Transverse colon (tissue), 4 donors: ENCODE data around the gene ZNF516. TPM values are rescaled to one million over a fixed set of nuclear protein-coding genes. Genes with fewer than 3 reads are reported as not detected.

Experiments used
- DNase-seq: peaks from one replicate; pipeline ENCODE4 v3.0.0-alpha.2; 2019
- H3K27ac ChIP-seq, 4 donors: fragments of 200-600 bp; sonication (generic); 2 replicates each; pipeline ENCODE4 v1.5.1; 2016 to 2018; ENCODE audit warnings: inconsistent platforms in 4 of 4
- H3K27me3 ChIP-seq: fragments of 200-600 bp; sonication (generic); 2 replicates; pipeline ENCODE4 v1.5.1; 2017; ENCODE audit warnings: inconsistent platforms
- H3K36me3 ChIP-seq, 4 donors: fragments of 200-600 bp; sonication (generic); 2 replicates each; pipeline ENCODE4 v1.5.1; 2017 to 2019; ENCODE audit warnings: inconsistent platforms in 4 of 4
- H3K4me1 ChIP-seq, 4 donors: fragments of 200-600 bp; sonication (generic); 2 replicates each; pipeline ENCODE4 v1.5.1; 2017 to 2020; ENCODE audit warnings: inconsistent platforms in 4 of 4
- H3K4me3 ChIP-seq, 4 donors: fragments of 200-600 bp; sonication (generic); 1 replicate in 1 of 4; 2 replicates in 3 of 4; pipeline versions ENCODE4 v1.5.1 to v1.6.1; 2017 to 2019; ENCODE audit warnings: inconsistent platforms in 4 of 4
- H3K9me3 ChIP-seq, 2 donors: fragments of 200-600 bp; sonication (generic); 2 replicates each; pipeline ENCODE4 v1.5.1; 2017 to 2019; ENCODE audit warnings: inconsistent platforms in 2 of 2
- CTCF ChIP-seq, 5 experiments: fragments of 200-600 bp in 3 of 5; fragments of 450-650 bp in 2 of 5; sonication (generic) in 3 of 5; IDR thresholded peaks; 1 replicate in 2 of 5; 2 replicates in 3 of 5; pipeline ENCODE4 v1.5.1; 2016 to 2017; ENCODE audit warnings: antibody characterized with exemption in 5 of 5, inconsistent platforms in 3 of 5, mild to moderate bottlenecking in 2 of 5, moderate library complexity in 1 of 5
- EP300 ChIP-seq: sonication (generic); formaldehyde crosslinking; IDR thresholded peaks from one replicate; pipeline ENCODE4 v1.6.1; 2017; ENCODE audit warnings: antibody characterized with exemption, low read depth
- POLR2A ChIP-seq: fragments of 450-650 bp; IDR thresholded peaks from one replicate; pipeline ENCODE4 v1.6.1; 2016; ENCODE audit warnings: antibody characterized with exemption, mild to moderate bottlenecking, moderate library complexity
- POLR2AphosphoS5 ChIP-seq, 3 donors: sonication (generic); formaldehyde crosslinking; IDR thresholded peaks; one replicate each; pipeline ENCODE4 v1.6.1; 2016; ENCODE audit warnings: antibody characterized with exemption in 3 of 3
- WGBS, 2 donors: methylation state at CpG; one replicate each; pipeline ENCODE4 v1.1.5; 2018; ENCODE audit warnings: low coverage in 1 of 2; 5-methylcytosine and 5-hydroxymethylcytosine counted together
- in situ Hi-C, 4 donors: fragments of 200-750 bp; cut with MboI; loops; one replicate each; pipeline versions ENCODE4 v1.15.0 to v1.15.1; 2017; ENCODE audit warnings: low sequenced_read_pairs in 3 of 4, low pct_ligation_motif_present in 1 of 4, low pct_unique_long_range_greater_than_20kb in 1 of 4
- intact Hi-C: fragments of 100-400 bp; cut with DNase I; formaldehyde crosslinking; loops from one replicate; pipeline ENCODE4 v1.15.1; 2023; ENCODE audit warnings: low total_unique reads
- total RNA-seq, 4 donors: library from RNA; depleted of rRNA; stranded (reverse); fragments of >200 nt; gene quantifications; one replicate each; pipeline ENCODE4 v1.1.0, GENCODE V29; 2016

The ZNF516 gene
- total RNA-seq, 4 donors from 2014 or later, result 19.4 to 37.8 (median 26.7) TPM

GRCh38 chr18:76374330-76375281, 120.4 kb downstream of the ZNF516 start:
- no peaks in the 10 kb centered on the region for H3K27me3 ChIP-seq
- no peak for DNase-seq
- in situ Hi-C loops, result no loop called here
- H3K4me1 ChIP-seq, result peaks cover 0 to 8% (median 2%) of the 10 kb centered on the region in 4 donors
- H3K27ac ChIP-seq, result no peak overlapping the region
- no peaks in the 10 kb centered on the region for H3K9me3 ChIP-seq
- no peak overlapping the region for H3K4me3 ChIP-seq
- H3K36me3 ChIP-seq, result peaks cover 0 to 18% (median 0%) of the 10 kb centered on the region in 4 donors
- TF ChIP-seq POLR2AphosphoS5 (IDR thresholded peaks at IDR 0.05) (no peak), CTCF (IDR thresholded peaks at IDR 0.05) (no peak), POLR2A (no peak), EP300 (no peak)
- intact Hi-C loops, result no loop called here
- WGBS, 2 donors, result 75% methylated on average over 11 to 12 of the region's 12 CpGs

- no peaks in the 10 kb centered on the region for H3K27me3 ChIP-seq
- no peaks in the 10 kb centered on the region for H3K9me3 ChIP-seq
- no peak overlapping the region for H3K27ac ChIP-seq
- TF ChIP-seq POLR2AphosphoS5 (IDR thresholded peaks at IDR 0.05) (no peak), CTCF (IDR thresholded peaks at IDR 0.05) (no peak), EP300 (no peak), POLR2A (no peak)
- WGBS, 2 donors, result 81 to 89% methylated on average over 5 of the region's 5 CpGs
- H3K4me1 ChIP-seq, result peaks cover 0 to 8% (median 2%) of the 10 kb centered on the region in 4 donors
- no peak for DNase-seq
- no peak overlapping the region for H3K4me3 ChIP-seq
- intact Hi-C loops, result no loop called here
- in situ Hi-C loops, result no loop called here
- peaks cover 0 to 9% (median 0%) of the 10 kb centered on the region in 4 donors for H3K36me3 ChIP-seq
Observed at GRCh38 chr18:76373297-76373696, 121.7 kb downstream of the ZNF516 start.

GRCh38 chr18:76371301-76372203, 123.5 kb downstream of the ZNF516 start:
- no peak overlapping the region for H3K4me3 ChIP-seq
- no peaks in the 10 kb centered on the region for H3K27me3 ChIP-seq
- TF ChIP-seq POLR2AphosphoS5 (IDR thresholded peaks at IDR 0.05) (no peak), EP300 (no peak), POLR2A (no peak), CTCF (IDR thresholded peaks at IDR 0.05) (no peak)
- intact Hi-C loops (no loop called here), in situ Hi-C loops (no loop called here)
- no peak for DNase-seq
- no peak overlapping the region for H3K27ac ChIP-seq
- 93% methylated on average over 43 of the region's 43 CpGs; no CpG with 5 or more reads in 1 of the 2 donors for WGBS, 2 donors
- peaks cover 0 to 8% (median 0%) of the 10 kb centered on the region in 4 donors for H3K4me1 ChIP-seq
- H3K9me3 ChIP-seq, result no peaks in the 10 kb centered on the region
- peaks cover 0 to 6% (median 0%) of the 10 kb centered on the region in 4 donors for H3K36me3 ChIP-seq

- Histone ChIP-seq H3K4me3 (no peak overlapping the region), H3K27ac (no peak overlapping the region), H3K27me3 (no peaks in the 10 kb centered on the region), H3K9me3 (no peaks in the 10 kb centered on the region), H3K36me3 (peaks cover 0 to 6% (median 0%) of the 10 kb centered on the region in 4 donors), H3K4me1 (peaks cover 0 to 9% (median 0%) of the 10 kb centered on the region in 4 donors)
- intact Hi-C loops (no loop called here), in situ Hi-C loops (no loop called here)
- no peak for DNase-seq
- TF ChIP-seq POLR2AphosphoS5 (IDR thresholded peaks at IDR 0.05), result no peak
- WGBS, 2 donors, result 88 to 96% methylated on average over 5 to 10 of the region's 10 CpGs
Observed at GRCh38 chr18:76370686-76371085, 124.4 kb downstream of the ZNF516 start.
